HEK293 (cell line): ENCODE results near the gene PCDHA9.

ENCODE experiments used
- CTCF ChIA-PET: fragments of 350-600 bp; formaldehyde crosslinking; extraction: SDS; loops from one replicate; lab custom pipeline; 2021; ENCODE audit warnings: antibody characterized with exemption; lab: Yijun Ruan, JAX
- POLR2A ChIA-PET: fragments of 300-600 bp; formaldehyde crosslinking; extraction: SDS; loops from one replicate; lab custom pipeline; 2020; ENCODE audit warnings: antibody characterized with exemption, inconsistent platforms; lab: Yijun Ruan, JAX
- H3K27ac ChIP-seq: fragments of 200-500 bp; sonication (Bioruptor generic); 2 replicates; pipeline ENCODE4 v1.5.1; 2014; ENCODE audit warnings: low read depth, low read length, control low read depth, inconsistent platforms; ENCODE audit errors: extremely low read depth
- H3K36me3 ChIP-seq, 2 experiments: fragments of 200-500 bp in 1 of 2; sonication (Bioruptor generic) in 1 of 2; 1 replicate in 1 of 2; 2 replicates in 1 of 2; pipeline ENCODE4 v1.5.1; 2014 to 2017; ENCODE audit warnings: inconsistent platforms in 2 of 2, low read length in 2 of 2; ENCODE audit not compliant: control insufficient read depth in 2 of 2, insufficient read depth in 1 of 2
- H3K4me1 ChIP-seq: fragments of 200-500 bp; sonication (Bioruptor generic); 2 replicates; pipeline ENCODE4 v1.5.1; 2014; ENCODE audit warnings: mild to moderate bottlenecking, low read length, inconsistent platforms; ENCODE audit not compliant: control insufficient read depth, insufficient read depth
- H3K4me3 ChIP-seq: 2 replicates; pipeline ENCODE4 v1.5.1; 2011; ENCODE audit warnings: low read depth, mild to moderate bottlenecking, control low read depth, low read length, moderate library complexity
- H3K9me3 ChIP-seq: fragments of 200-500 bp; sonication (Bioruptor generic); 2 replicates; pipeline ENCODE4 v1.5.1; 2014; ENCODE audit warnings: low read depth, low read length, inconsistent platforms; ENCODE audit not compliant: control insufficient read depth, insufficient read depth
- ELK4 ChIP-seq: IDR thresholded peaks from 2 replicates; pipeline ENCODE4 v1.6.1; 2011; ENCODE audit warnings: mild to moderate bottlenecking, low read depth, low read length, borderline replicate concordance
- GFI1B ChIP-seq: fragments of 450-650 bp; formaldehyde crosslinking; IDR thresholded peaks from 2 replicates; pipeline ENCODE4 v1.5.1; 2016; ENCODE audit warnings: missing biosample characterization, missing genetic modification characterization
- GLI4 ChIP-seq: fragments of 450-650 bp; formaldehyde crosslinking; IDR thresholded peaks from 2 replicates; pipeline ENCODE4 v1.5.1; 2016; ENCODE audit warnings: missing biosample characterization, missing genetic modification characterization
- KLF10 ChIP-seq: fragments of 450-650 bp; IDR thresholded peaks from 2 replicates; pipeline ENCODE4 v1.5.1; 2018; ENCODE audit warnings: missing biosample characterization, mild to moderate bottlenecking, missing genetic modification characterization
- SP2 ChIP-seq: fragments of 450-650 bp; formaldehyde crosslinking; IDR thresholded peaks from 2 replicates; pipeline ENCODE4 v1.5.1; 2016; ENCODE audit warnings: missing biosample characterization, missing genetic modification characterization
- ZBTB10 ChIP-seq: fragments of 450-650 bp; formaldehyde crosslinking; IDR thresholded peaks from 2 replicates; pipeline ENCODE4 v1.5.1; 2016; ENCODE audit warnings: missing biosample characterization, missing genetic modification characterization
- ZEB2 ChIP-seq: fragments of 450-650 bp; formaldehyde crosslinking; IDR thresholded peaks from 2 replicates; pipeline ENCODE4 v1.5.1; 2016; ENCODE audit warnings: missing biosample characterization, missing genetic modification characterization
- ZNF169 ChIP-seq: fragments of 450-650 bp; formaldehyde crosslinking; IDR thresholded peaks from 2 replicates; pipeline ENCODE4 v1.5.1; 2016; ENCODE audit warnings: missing biosample characterization, missing genetic modification characterization
- ZNF184 ChIP-seq: fragments of 450-650 bp; IDR thresholded peaks from 2 replicates; pipeline ENCODE4 v1.5.1; 2018; ENCODE audit warnings: missing biosample characterization, mild to moderate bottlenecking, missing genetic modification characterization
- ZNF26 ChIP-seq: fragments of 450-650 bp; formaldehyde crosslinking; IDR thresholded peaks from 2 replicates; pipeline ENCODE4 v1.5.1; 2016; ENCODE audit warnings: missing biosample characterization, missing genetic modification characterization
- ZNF362 ChIP-seq: fragments of 450-650 bp; formaldehyde crosslinking; IDR thresholded peaks from 2 replicates; pipeline ENCODE4 v1.5.1; 2016; ENCODE audit warnings: missing biosample characterization, missing genetic modification characterization
- ZNF394 ChIP-seq: fragments of 450-650 bp; formaldehyde crosslinking; IDR thresholded peaks from 2 replicates; pipeline ENCODE4 v1.5.1; 2016; ENCODE audit warnings: missing biosample characterization, missing genetic modification characterization, mild to moderate bottlenecking, moderate library complexity, borderline replicate concordance
- ZNF513 ChIP-seq: fragments of 450-650 bp; IDR thresholded peaks from 2 replicates; pipeline ENCODE4 v1.5.1; 2018; ENCODE audit warnings: missing biosample characterization, missing genetic modification characterization
- ZNF529 ChIP-seq: fragments of 450-650 bp; formaldehyde crosslinking; IDR thresholded peaks from 2 replicates; pipeline ENCODE4 v1.5.1; 2017; ENCODE audit warnings: missing genetic modification characterization, missing biosample characterization; ENCODE audit not compliant: insufficient replicate concordance
- ZNF600 ChIP-seq: fragments of 450-650 bp; formaldehyde crosslinking; IDR thresholded peaks from 2 replicates; pipeline ENCODE4 v1.5.1; 2016; ENCODE audit warnings: missing biosample characterization, missing genetic modification characterization
- ZNF654 ChIP-seq: fragments of 450-650 bp; formaldehyde crosslinking; IDR thresholded peaks from 2 replicates; pipeline ENCODE4 v1.5.1; 2016; ENCODE audit warnings: low read depth, missing biosample characterization, missing genetic modification characterization
- ZNF701 ChIP-seq: fragments of 450-650 bp; formaldehyde crosslinking; IDR thresholded peaks from 2 replicates; pipeline ENCODE4 v1.5.1; 2016; ENCODE audit warnings: missing biosample characterization, missing genetic modification characterization
- ZNF843 ChIP-seq: fragments of 450-650 bp; formaldehyde crosslinking; IDR thresholded peaks from 2 replicates; pipeline ENCODE4 v1.5.1; 2016; ENCODE audit warnings: missing biosample characterization, missing genetic modification characterization

Gene PCDHA9

GRCh38 chr5:140869555-140869886 is 21.3 kb downstream of the PCDHA9 start:
- POLR2A ChIA-PET, result interaction anchor here (0.6 to 0.9 kb wide), 2 partner anchors 103 to 171 kb away, joined by 3 read pairs; no protein-coding TSS in a partner anchor
- no peaks in the 10 kb centered on the region for H3K9me3 ChIP-seq
- no peaks in the 10 kb centered on the region for H3K36me3 ChIP-seq
- no peaks in the 10 kb centered on the region for H3K4me1 ChIP-seq
- H3K4me3 ChIP-seq, result no peak overlapping the region
- H3K27ac ChIP-seq, result no peak overlapping the region
- CTCF ChIA-PET, result interaction anchor here (0.6 to 2.9 kb wide), 35 partner anchors 9 to 513 kb away, joined by 3 to 40 read pairs (median 4); partner anchors contain the start of genes PCDHA10, PCDHA13, PCDHB1 and PCDHB12
- TF ChIP-seq ZNF654 (tag by site-specific recombination) (peak; percentile 28; the same call in 1 of the 2 replicates), ZNF394 (no peak)

- TF ChIP-seq ZEB2 (no peak), GLI4 (tag by site-specific recombination) (no peak), GFI1B (no peak), ELK4 (no peak), ZNF513 (no peak), SP2 (tag by site-specific recombination) (no peak), ZBTB10 (tag by site-specific recombination) (no peak), ZNF184 (tag by site-specific recombination) (no peak), KLF10 (tag by site-specific recombination) (no peak), ZNF701 (tag by site-specific recombination) (no peak), ZNF600 (tag by site-specific recombination) (no peak), ZNF26 (tag by site-specific recombination) (no peak), ZNF843 (tag by site-specific recombination) (no peak), ZNF169 (tag by site-specific recombination) (no peak), ZNF529 (tag by site-specific recombination) (no peak), ZNF362 (tag by site-specific recombination) (no peak)
- H3K27ac ChIP-seq, result no peak overlapping the region
- H3K4me3 ChIP-seq, result no peak overlapping the region
- H3K4me1 ChIP-seq, result no peaks in the 10 kb centered on the region
- H3K36me3 ChIP-seq, result no peaks in the 10 kb centered on the region
- CTCF ChIA-PET, result interaction anchor here (0.6 to 2.3 kb wide), 5 partner anchors 74 to 998 kb away, joined by 3 to 8 read pairs (median 5); partner anchors contain the start of gene PCDHB1
- H3K9me3 ChIP-seq, result no peaks in the 10 kb centered on the region
- POLR2A ChIA-PET, result no interaction called here
These were observed 22.3 kb downstream of the PCDHA9 start for GRCh38 chr5:140870221-140871201.
